Right ventricle myocardium superior (tissue), 1 donor: ENCODE measurements around the gene RIPK3. TPM values are rescaled to one million over a fixed set of nuclear protein-coding genes. Genes with fewer than 3 reads are reported as not detected.
"Not testable (repeated sequence)": the region's sequence is repeated elsewhere in the genome, so short reads cannot be mapped to it uniquely, and the experiment has no call there.

Experiments used
- ATAC-seq: fragments of 200-7000 bp; cut with Tn5 transposase; one replicate; pipeline ENCODE4 v1.9.1; 2020; ENCODE audit warnings: mild to moderate bottlenecking; ENCODE audit not compliant: poor library complexity
- DNase-seq: peaks from one replicate; pipeline ENCODE4 v3.0.0-alpha.2; 2020
- intact Hi-C: fragments of 100-400 bp; cut with DNase I; formaldehyde crosslinking; loops from one replicate; pipeline ENCODE4 v1.11.2; 2022
- total RNA-seq: library from RNA; stranded (reverse); fragmentation: NEBNext Ultra II Directional; extraction: Animal tissue kit (Norgen Biotek cat#: 25700); gene quantifications from one replicate; pipeline ENCODE4 v1.2.1, GENCODE V29; 2021
- donor health status: DM: no; HTN: yes; CAD: no; lungs with severe emphysema.

RIPK3 gene
- total RNA-seq, 1 donor from 2014 or later, result 2.9 TPM

GRCh38 chr14:24371605-24372004 lies 31.8 kb upstream of the RIPK3 start:
- intact Hi-C loops, ATAC-seq, DNase-seq: not testable (repeated sequence)

- DNase-seq (no peak), ATAC-seq (no peak)
- intact Hi-C loops, result no loop called here
Observed at GRCh38 chr14:24370748-24371147, 31.0 kb upstream of the RIPK3 start.

- intact Hi-C loops, result loop anchor here (5.0 kb wide), 1 partner anchor 62 kb away; no protein-coding TSS in a partner anchor
- no peak for DNase-seq
- no peak for ATAC-seq
Observed at GRCh38 chr14:24369907-24370687, 30.3 kb upstream of the RIPK3 start.

GRCh38 chr14:24369463-24369862 lies 29.7 kb upstream of the RIPK3 start:
- ATAC-seq, result no peak
- DNase-seq, result no peak
- intact Hi-C loops, result loop anchor here (5.0 kb wide), 1 partner anchor 63 kb away; no protein-coding TSS in a partner anchor

GRCh38 chr14:24368562-24369252 lies 28.9 kb upstream of the RIPK3 start:
- ATAC-seq (no peak), DNase-seq (peak; percentile 71)
- intact Hi-C loops, result loop anchor here (5.0 kb wide), 1 partner anchor 64 kb away; no protein-coding TSS in a partner anchor

GRCh38 chr14:24368212-24368561 lies 28.4 kb upstream of the RIPK3 start:
- intact Hi-C loops, result loop anchor here (5.0 kb wide), 1 partner anchor 64 kb away; no protein-coding TSS in a partner anchor
- no peak for ATAC-seq

GRCh38 chr14:24367514-24368211 lies 27.9 kb upstream of the RIPK3 start, which contains the start of gene NFATC4:
Gene NFATC4, plus strand, starts transcription at chr14:24368184. Its CDS starts 157 bp downstream, at chr14:24368341.
- intact Hi-C loops, result loop anchor here (5.0 kb wide), 1 partner anchor 65 kb away; no protein-coding TSS in a partner anchor
- peak; percentile 52 for ATAC-seq
- DNase-seq, result peak; percentile 86

More at GRCh38 chr14:24368212-24368561, 28.4 kb upstream of the RIPK3 start:
- DNase-seq, result no peak

- ATAC-seq (peak; percentile 85), DNase-seq (peak; percentile 91)
- intact Hi-C loops, result loop anchor here (5.0 kb wide), 1 partner anchor 65 kb away; no protein-coding TSS in a partner anchor
Observed at GRCh38 chr14:24366721-24367513, 27.1 kb upstream of the RIPK3 start.

- intact Hi-C loops, result loop anchor here (5.0 kb wide), 1 partner anchor 66 kb away; no protein-coding TSS in a partner anchor
- no peak for ATAC-seq
Observed at GRCh38 chr14:24366413-24366720, 26.6 kb upstream of the RIPK3 start.

GRCh38 chr14:24365600-24366412 lies 26.0 kb upstream of the RIPK3 start:
- intact Hi-C loops, result loop anchor here (5.0 kb wide), 1 partner anchor 66 kb away; no protein-coding TSS in a partner anchor
- ATAC-seq, result peak; percentile 56
- peak; percentile 90 for DNase-seq

More at GRCh38 chr14:24366413-24366720, 26.6 kb upstream of the RIPK3 start:
- DNase-seq, result no peak

- intact Hi-C loops, result loop anchor here (5.0 kb wide), 1 partner anchor 67 kb away; no protein-coding TSS in a partner anchor
- ATAC-seq, result no peak
- DNase-seq, result no peak
Observed at GRCh38 chr14:24364841-24365240, 25.1 kb upstream of the RIPK3 start.

GRCh38 chr14:24363401-24363800 lies 23.6 kb upstream of the RIPK3 start:
- intact Hi-C loops, result no loop called here
- ATAC-seq (no peak), DNase-seq (no peak)

- no peak for DNase-seq
- intact Hi-C loops, result no loop called here
- ATAC-seq, result no peak
Observed at GRCh38 chr14:24362241-24362960, 22.6 kb upstream of the RIPK3 start.

- ATAC-seq (no peak), DNase-seq (no peak)
- intact Hi-C loops, result no loop called here
Observed at GRCh38 chr14:24361326-24361725, 21.5 kb upstream of the RIPK3 start.

- no peak for DNase-seq
- no peak for ATAC-seq
- intact Hi-C loops, result no loop called here
Observed at GRCh38 chr14:24360281-24360680, 20.5 kb upstream of the RIPK3 start.

- ATAC-seq, result no peak
- intact Hi-C loops, result no loop called here
- DNase-seq, result no peak
Observed at GRCh38 chr14:24356208-24356607, 16.4 kb upstream of the RIPK3 start.

- DNase-seq (no peak), ATAC-seq (no peak)
- intact Hi-C loops, result no loop called here
Observed at GRCh38 chr14:24355009-24355408, 15.2 kb upstream of the RIPK3 start.
